Uterus (tissue), 2 donors: Measurements from ENCODE around the gene STUM.

Experiments
- CTCF ChIP-seq, 4 experiments: fragments of 200-600 bp in 2 of 4; fragments of 450-650 bp in 2 of 4; sonication (generic) in 2 of 4; IDR thresholded peaks; one replicate each; pipeline ENCODE4 v1.5.1; 2016 to 2019; ENCODE audit warnings: antibody characterized with exemption in 4 of 4, mild to moderate bottlenecking in 2 of 4, moderate library complexity in 1 of 4
- POLR2A ChIP-seq, 2 donors: fragments of 450-650 bp; IDR thresholded peaks; one replicate each; pipeline ENCODE4 v1.6.1; 2016; ENCODE audit warnings: antibody characterized with exemption in 2 of 2, mild to moderate bottlenecking in 1 of 2, moderate library complexity in 1 of 2

DNA sequence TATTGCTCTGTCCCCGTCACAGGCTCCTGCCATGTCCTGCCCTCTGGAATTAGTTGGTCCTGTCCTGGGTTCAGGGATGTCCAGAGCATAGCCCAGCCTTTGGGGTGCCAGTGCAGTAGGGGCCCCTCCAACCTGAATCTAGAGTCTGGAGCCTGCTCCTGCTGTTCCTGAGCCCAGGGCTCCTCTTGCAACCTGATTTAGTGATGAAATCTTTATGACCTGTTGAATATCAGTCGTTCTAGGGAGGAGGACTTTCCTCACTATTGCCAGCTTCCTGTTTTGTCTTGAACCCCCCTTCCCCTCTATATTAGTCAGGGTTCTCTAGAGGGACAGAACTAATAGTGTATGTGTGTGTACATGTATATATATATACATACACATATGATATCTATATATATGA is 42.5 kb upstream of the STUM start:
- TF ChIP-seq CTCF (IDR thresholded peaks at IDR 0.05) (no peak), POLR2A (IDR thresholded peaks at IDR 0.05) (no peak)
